CD4-positive, alpha-beta T cell treated with Interferon gamma for 1 hour (primary cell): ENCODE data around the gene ANAPC10.
"Not testable (repeated sequence)": the region's sequence is repeated elsewhere in the genome, so short reads cannot be mapped to it uniquely, and the experiment has no call there.

Experiments
- DNase-seq: peaks from one replicate; pipeline ENCODE4 v3.0.0-alpha.2; 2020

ANAPC10 gene

GRCh38 chr4:145000656-145001055 lies 97.3 kb downstream of the ANAPC10 start:
- DNase-seq, result not testable (repeated sequence)

- no peak for DNase-seq
Observed at GRCh38 chr4:144989306-144989705, 108.7 kb downstream of the ANAPC10 start.

- DNase-seq, result no peak
Observed at GRCh38 chr4:144985531-144985930, 112.5 kb downstream of the ANAPC10 start.

GRCh38 chr4:144985014-144985413 lies 113.0 kb downstream of the ANAPC10 start:
- no peak for DNase-seq

DNA sequence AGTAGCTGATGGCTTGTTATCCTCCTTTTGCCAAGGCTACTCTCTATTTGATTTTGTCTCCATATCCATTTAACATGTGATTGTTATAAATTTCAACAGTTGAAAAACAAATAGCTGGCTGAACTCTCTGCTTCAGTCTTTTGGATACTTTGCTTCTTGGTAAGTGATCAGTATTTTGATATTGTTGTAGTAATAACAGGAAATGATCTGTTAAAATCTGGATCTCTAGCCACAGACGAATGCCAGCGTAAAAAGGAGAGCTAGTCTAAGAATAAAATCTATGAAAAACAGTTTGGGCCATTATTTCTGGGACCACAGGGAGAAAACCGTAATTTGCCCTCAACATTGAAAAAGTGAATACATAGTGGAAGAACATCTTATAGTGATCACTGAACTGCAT lies 113.8 kb downstream of the ANAPC10 start:
- no peak for DNase-seq

DNA sequence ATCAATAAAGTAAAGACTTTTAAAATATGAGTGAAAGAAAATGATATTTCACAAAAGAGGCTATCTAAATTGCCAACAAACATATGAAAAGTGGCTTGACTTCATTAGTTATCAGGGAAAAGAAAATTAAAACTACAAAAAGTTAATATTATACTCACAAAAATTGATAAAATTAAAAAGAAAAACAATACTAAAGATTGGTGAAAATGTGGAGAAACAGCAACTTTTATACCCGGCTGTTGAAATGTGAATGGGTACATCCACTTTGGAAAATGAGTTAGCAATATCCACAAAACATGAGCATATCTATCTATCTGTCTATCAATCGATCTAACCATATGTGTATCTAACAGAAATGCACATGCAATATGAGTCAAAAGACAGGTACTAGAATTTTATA lies 122.3 kb downstream of the ANAPC10 start:
- DNase-seq, result no peak

GRCh38 chr4:144970597-144970996 lies 127.4 kb downstream of the ANAPC10 start:
- DNase-seq, result no peak

DNA sequence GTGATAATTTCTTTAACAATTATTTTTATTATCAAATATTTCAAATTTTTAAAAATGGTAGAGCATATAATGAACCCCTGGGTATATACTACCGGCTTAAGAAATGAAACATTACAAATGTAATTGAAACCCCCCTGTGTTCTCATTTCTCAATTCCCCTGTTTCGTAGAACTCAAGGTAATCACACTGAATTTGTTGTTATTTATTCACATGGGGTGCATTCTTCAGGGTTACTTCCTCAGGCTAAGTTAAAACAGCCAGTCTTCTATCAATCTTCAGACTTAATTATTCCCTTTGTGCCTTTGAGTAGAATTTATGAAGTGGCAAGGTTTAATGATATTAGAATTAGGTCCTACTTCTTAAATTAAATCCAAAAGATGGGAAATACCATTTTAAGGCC lies 128.2 kb downstream of the ANAPC10 start:
- no peak for DNase-seq

DNA sequence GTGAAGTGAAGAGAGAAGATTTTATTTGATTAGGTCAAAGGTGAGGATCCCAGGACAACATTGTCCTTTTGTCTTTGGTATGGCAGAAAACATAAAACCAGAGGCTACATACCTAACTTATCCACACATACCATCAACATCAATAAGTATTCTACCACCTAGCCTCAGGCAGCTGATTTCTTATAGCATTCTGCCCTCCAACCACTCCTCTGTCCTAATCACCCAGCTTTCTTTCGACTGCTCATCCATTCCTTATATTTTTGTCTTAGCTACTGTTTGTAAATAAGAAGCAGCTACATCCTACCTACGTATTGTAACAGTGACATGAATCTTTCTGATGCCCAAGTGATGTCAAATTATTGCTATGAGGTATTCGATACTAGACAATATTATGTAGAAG lies 129.4 kb downstream of the ANAPC10 start:
- DNase-seq, result no peak

GRCh38 chr4:144967161-144967560 lies 130.8 kb downstream of the ANAPC10 start:
- DNase-seq, result no peak

DNA sequence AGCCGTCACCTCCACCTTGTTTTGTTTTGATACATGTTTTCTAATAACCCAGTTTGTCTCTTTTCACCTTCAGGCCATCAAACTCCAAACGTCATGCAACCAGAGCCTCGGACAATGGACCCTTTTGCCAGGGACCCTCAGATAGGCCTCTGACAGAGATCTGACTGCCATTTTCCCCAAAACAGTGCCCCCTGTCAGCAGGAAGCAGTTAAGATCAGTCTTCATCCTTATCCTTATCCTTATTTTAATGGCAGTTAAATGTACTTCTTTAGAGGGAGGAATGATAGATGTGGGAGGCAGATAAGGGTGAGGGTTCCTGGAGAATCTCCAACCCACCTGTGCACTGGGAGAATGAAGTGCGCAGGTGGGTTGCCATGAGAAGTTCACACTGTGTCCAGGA lies 135.7 kb downstream of the ANAPC10 start:
- no peak for DNase-seq

GRCh38 chr4:144955104-144955503 lies 142.9 kb downstream of the ANAPC10 start:
- DNase-seq, result no peak

- DNase-seq, result no peak
Observed at GRCh38 chr4:144954230-144954629, 143.8 kb downstream of the ANAPC10 start.

DNA sequence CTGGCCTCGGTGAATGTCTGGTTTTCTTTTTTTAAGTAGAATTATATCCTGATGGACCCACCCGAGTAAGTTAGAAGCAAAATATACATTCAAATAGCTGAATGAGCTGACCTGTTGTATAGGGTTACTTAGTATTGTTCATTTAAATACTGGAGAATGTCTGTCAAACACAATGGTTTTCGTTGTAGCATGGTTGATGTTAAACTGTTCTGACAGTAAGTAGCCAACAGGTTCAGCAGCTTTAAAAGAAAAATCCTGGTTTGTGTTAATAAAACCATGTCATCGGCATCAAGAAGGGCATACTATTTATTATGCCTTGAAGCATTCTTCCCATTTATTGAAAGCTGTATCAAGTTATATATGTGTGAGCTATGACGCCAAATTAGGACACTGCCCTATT lies 149.6 kb downstream of the ANAPC10 start:
- no peak for DNase-seq

- no peak for DNase-seq
Observed at GRCh38 chr4:144948009-144948408, 150.0 kb downstream of the ANAPC10 start.
